PC-9 (cell line): Measurements from ENCODE around the gene TSHZ2.

ENCODE experiments used
- EZH2 ChIP-seq: fragments of 200-600 bp; sonication (generic); IDR thresholded peaks from 2 replicates; pipeline ENCODE4 v1.8.0; 2017; ENCODE audit warnings: antibody characterized with exemption, low read depth
- TF ChIP-seq, protein P1 (sequence below): fragments of 200-600 bp; sonication (generic); conservative IDR thresholded peaks from 2 replicates; pipeline ENCODE4 v1.6.1; 2017; ENCODE audit warnings: mixed run types, antibody characterized with exemption, mild to moderate bottlenecking, moderate library complexity

GRCh38 chr20:53270792-53271375 is 298.7 kb downstream of the TSHZ2 start:
- TF ChIP-seq, protein P1, sequence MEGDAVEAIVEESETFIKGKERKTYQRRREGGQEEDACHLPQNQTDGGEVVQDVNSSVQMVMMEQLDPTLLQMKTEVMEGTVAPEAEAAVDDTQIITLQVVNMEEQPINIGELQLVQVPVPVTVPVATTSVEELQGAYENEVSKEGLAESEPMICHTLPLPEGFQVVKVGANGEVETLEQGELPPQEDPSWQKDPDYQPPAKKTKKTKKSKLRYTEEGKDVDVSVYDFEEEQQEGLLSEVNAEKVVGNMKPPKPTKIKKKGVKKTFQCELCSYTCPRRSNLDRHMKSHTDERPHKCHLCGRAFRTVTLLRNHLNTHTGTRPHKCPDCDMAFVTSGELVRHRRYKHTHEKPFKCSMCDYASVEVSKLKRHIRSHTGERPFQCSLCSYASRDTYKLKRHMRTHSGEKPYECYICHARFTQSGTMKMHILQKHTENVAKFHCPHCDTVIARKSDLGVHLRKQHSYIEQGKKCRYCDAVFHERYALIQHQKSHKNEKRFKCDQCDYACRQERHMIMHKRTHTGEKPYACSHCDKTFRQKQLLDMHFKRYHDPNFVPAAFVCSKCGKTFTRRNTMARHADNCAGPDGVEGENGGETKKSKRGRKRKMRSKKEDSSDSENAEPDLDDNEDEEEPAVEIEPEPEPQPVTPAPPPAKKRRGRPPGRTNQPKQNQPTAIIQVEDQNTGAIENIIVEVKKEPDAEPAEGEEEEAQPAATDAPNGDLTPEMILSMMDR = no peak
- no peak for TF ChIP-seq EZH2
